ENCODE data around the gene KLK10.
"Not testable (repeated sequence)": the region's sequence is repeated elsewhere in the genome, so short reads cannot be mapped to it uniquely, and the experiment has no call there.

The KLK10 gene

DNA sequence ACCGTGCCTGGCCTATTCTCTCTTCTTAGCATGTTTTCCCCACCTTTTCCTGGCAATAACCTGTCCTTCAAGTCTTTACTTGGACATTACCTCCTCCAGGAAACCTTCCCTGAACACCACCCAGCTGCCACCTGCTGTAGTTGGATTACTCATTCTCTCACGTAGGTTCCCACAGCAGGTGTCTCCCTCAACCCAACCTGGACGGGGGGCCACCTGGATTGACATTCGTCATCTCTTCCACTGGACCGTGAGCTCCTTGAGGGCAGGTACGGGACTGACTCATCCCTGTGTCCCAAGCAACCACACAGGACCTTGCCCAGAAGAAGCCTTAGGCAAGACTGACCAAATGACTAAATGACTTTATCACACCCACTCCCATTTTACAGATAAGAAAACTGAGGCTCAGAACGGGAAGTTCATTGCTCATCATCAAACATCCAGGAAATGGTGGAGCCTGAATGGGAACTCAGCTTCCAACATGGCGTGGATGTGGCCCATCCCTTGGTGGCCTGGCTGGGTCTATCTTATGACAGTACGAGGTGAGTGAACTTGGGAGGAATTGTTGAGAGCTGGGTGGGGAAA lies 46.6 kb downstream of the KLK10 start:
- in situ Hi-C loops (cut with HindIII; ENCODE audit: low sequenced_read_pairs) = no loop called here

DNA sequence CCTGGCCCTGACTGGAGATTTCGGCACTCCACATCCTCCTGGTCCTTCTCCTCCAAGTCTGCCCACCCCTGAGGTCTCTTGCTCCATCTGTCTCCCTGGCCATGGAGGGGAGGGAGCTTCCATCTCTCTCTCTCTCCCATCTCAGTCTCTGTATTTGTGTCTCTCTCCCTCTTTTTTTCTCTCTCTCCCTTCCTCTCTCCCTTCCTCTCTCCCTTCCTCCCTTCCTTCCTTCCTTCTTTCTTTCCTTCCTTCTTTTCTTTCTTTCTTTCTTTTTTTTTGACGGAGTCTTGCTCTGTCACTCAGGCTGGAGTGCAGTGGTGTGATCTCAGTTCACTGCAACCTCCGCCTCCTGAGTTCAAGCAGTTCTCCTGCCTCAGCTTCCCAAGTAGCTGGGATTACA lies 49.7 kb downstream of the KLK10 start:
- in situ Hi-C loops (cut with HindIII; ENCODE audit: low sequenced_read_pairs) = not testable (repeated sequence)

DNA sequence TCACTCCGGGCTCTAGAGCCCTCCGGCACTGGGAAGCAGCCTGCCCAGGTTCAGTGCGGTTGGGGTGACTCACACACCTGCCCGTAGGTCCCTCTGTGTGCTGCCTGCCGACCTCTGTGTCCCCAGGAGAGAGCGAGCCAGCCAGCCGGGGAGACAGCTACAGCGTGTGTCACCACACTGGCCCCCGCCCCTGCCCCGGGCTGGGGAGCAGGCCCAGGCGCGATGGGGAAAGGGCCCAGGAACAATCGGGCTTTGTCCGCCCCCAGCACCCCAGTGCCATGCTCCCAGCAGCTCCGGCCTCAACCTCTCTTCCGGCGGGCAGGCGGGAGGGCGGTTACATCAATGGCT lies 50.1 kb downstream of the KLK10 start, which contains the start of gene KLK6:
TSS of gene KLK6 (minus strand) at position 179 of the 348 bp plus-strand sequence. CDS start 1,487 bp downstream, outside the sequence.
- in situ Hi-C loops (cut with HindIII; ENCODE audit: low sequenced_read_pairs) = no loop called here

DNA sequence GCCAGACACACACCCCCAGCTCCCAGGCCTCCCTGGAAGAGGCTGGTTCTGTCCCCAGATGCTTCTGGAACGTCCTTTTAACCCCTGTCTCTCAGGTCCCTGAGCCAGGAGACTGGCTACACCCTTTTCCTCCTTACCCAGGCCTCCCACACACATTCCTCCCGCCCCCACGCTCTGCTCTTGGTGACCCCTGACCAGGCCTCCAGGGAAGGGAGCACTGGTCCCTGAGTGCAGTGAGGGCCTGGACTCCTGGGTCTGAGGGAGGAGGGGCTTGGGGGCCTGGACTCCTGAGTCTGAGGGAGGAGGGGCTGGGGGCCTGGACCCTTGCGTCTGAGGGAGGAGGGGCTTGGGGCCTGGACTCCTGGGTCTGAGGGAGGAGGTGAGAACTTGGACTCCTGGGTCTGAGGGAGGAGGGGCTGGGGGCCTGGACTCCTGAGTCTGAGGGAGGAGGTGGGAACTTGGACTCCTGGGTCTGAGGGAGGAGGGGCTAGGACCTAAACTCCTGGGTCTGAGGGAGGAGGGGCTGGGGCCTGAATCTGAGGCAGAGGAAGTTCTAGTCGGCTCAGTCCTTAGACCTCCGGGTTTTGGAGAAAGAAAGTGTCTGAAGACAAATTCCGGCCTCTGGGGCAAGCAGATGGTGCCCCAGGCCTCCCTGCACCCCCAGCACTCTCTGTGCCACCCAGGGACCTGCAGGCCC lies 50.6 kb downstream of the KLK10 start:
- in situ Hi-C loops (cut with HindIII; ENCODE audit: low sequenced_read_pairs) = no loop called here

DNA sequence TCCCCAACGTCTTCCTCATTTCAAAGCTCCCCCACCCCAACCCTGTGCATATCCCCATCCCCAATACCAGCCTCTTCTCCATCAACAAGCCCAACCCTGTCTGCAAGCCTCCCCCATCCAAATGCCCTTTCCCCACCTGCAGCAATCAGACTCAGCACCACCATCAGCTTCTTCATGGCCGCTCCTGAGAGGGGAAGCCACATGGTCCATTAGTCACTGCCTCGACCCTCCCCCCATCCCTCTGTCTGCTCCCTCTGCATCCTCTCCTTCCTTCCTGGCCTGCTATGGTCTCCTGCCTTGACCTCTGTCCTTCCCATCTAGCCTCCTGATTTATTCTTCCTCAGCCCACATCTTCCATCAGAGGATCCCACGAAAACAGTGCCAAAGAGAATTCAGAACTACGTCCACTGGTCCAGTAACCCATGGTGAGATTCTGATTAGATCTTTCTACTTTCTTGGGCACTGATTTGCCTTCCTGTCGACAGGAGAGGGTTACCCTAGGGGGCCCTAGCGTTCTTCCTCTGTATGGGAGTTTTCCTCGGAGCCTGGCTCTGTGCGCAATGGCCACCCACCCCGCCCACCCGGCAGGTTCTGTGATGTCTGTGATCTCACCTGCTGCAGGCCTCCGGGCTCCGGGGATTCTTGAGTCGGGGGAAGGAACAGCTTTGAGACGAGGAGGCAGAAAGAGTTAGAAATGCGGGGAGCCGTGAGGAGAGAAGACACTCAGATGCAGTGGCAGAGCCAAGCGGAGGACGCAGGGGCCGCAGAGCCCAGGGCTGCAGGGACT lies 51.4 kb downstream of the KLK10 start:
- in situ Hi-C loops (cut with HindIII; ENCODE audit: low sequenced_read_pairs) = no loop called here

DNA sequence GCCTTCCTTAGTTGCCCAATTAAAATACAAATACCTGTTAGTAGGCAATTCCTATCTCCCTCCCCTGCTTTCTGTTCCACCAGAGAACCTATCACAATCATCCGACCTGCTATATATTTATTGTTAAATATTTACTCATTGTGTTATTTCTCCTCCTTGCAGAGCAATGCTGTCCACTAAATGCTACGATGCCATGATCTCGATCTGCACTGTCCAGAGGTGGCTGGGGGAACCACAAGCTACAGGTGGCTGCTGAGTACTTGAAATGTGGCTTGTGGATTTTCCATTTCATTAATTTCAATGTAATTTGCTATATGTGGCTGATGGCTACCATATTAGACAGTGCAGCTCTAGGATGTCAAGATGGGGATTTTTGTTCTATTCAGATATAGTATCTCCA lies 55.2 kb downstream of the KLK10 start:
- in situ Hi-C loops (cut with HindIII; ENCODE audit: low sequenced_read_pairs) = no loop called here

DNA sequence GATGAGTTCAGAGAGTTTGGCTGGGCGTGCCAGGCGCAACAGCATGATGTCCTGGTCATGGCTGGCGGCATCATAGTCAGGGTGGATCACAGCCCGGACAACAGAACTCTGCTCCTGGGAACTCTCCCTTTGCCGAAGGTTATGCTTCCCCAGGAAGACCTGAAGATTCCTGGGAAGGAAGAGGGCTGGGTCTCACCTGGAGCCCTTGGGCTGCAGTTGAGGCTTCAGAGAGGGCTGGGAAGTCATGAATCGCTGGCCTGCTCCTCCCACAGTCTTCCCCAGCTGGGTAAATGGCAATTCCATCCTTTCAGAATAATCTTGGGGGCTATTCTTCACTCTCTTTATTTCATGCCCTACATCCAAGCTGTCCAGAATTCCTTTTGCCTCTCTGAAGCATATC lies 56.1 kb downstream of the KLK10 start:
- in situ Hi-C loops (cut with HindIII; ENCODE audit: low sequenced_read_pairs) = no loop called here

All from DLD1 (cell line).